Prostate gland (tissue), 2 donors: Measurements from ENCODE around the gene FCER2. TPM values are rescaled to one million over a fixed set of nuclear protein-coding genes. Genes with fewer than 3 reads are reported as not detected.

Experiments used
- DNase-seq: peaks from one replicate; pipeline ENCODE4 v3.0.0-alpha.2; 2019; ENCODE audit warnings: low spot score
- H3K27ac ChIP-seq, 2 donors: fragments of 200-600 bp; sonication (generic); 2 replicates each; pipeline ENCODE4 v1.5.1; 2017 to 2019
- H3K27me3 ChIP-seq: fragments of 200-600 bp; sonication (generic); replicated peaks from 2 replicates; pipeline ENCODE4 v1.5.1; 2019; ENCODE audit not compliant: insufficient read depth
- H3K36me3 ChIP-seq, 2 donors: fragments of 200-600 bp; sonication (generic); 1 replicate in 1 of 2; 2 replicates in 1 of 2; pipeline versions ENCODE4 v1.5.1 to v1.8.1; 2017 to 2019
- H3K4me1 ChIP-seq: fragments of 200-600 bp; sonication (generic); replicated peaks from 2 replicates; pipeline ENCODE4 v1.5.1; 2019
- H3K4me3 ChIP-seq, 2 donors: fragments of 200-600 bp; sonication (generic); 2 replicates each; pipeline ENCODE4 v1.5.1; 2017 to 2019
- H3K9me3 ChIP-seq: fragments of 200-600 bp; sonication (generic); 2 replicates; pipeline ENCODE4 v1.5.1; 2017
- POLR2A ChIP-seq: fragments of 450-650 bp; IDR thresholded peaks from one replicate; pipeline ENCODE4 v1.6.1; 2016; ENCODE audit warnings: antibody characterized with exemption, mild to moderate bottlenecking
- POLR2AphosphoS5 ChIP-seq: sonication (generic); formaldehyde crosslinking; IDR thresholded peaks from one replicate; pipeline ENCODE4 v1.6.1; 2017; ENCODE audit warnings: antibody characterized with exemption
- WGBS: methylation state at CpG from one replicate; pipeline ENCODE4 v1.1.5; 2018; 5-methylcytosine and 5-hydroxymethylcytosine counted together
- intact Hi-C: fragments of 100-400 bp; cut with DNase I; formaldehyde crosslinking; loops from one replicate; pipeline ENCODE4 v1.14.2; 2022
- total RNA-seq, 2 donors: library from RNA; depleted of rRNA; stranded (reverse); fragments of >200 nt; gene quantifications; one replicate each; pipeline ENCODE4 v1.1.0, GENCODE V29; 2016
- TF ChIP-seq, protein P1 (sequence below), 4 experiments: fragments of 200-600 bp in 2 of 4; fragments of 450-650 bp in 2 of 4; sonication (generic) in 2 of 4; IDR thresholded peaks; 1 replicate in 3 of 4; 2 replicates in 1 of 4; pipeline ENCODE4 v1.5.1; 2016 to 2019; ENCODE audit warnings: antibody characterized with exemption in 4 of 4, mild to moderate bottlenecking in 2 of 4, moderate library complexity in 2 of 4

The FCER2 gene
- total RNA-seq, 2 donors from 2014 or later, result 1.5 TPM; not detected in 1

GRCh38 chr19:7742991-7743390 lies 41.1 kb upstream of the FCER2 start:
- no peak for DNase-seq
- Histone ChIP-seq H3K27me3 (no peaks in the 10 kb centered on the region), H3K9me3 (no peaks in the 10 kb centered on the region), H3K4me3 (no peak overlapping the region), H3K36me3 (no peaks in the 10 kb centered on the region), H3K27ac (no peak overlapping the region), H3K4me1 (no peaks in the 10 kb centered on the region)
- WGBS, result 77% methylated on average over 11 of the region's 11 CpGs
- TF ChIP-seq POLR2AphosphoS5, result no peak
- intact Hi-C loops, result no loop called here

DNA sequence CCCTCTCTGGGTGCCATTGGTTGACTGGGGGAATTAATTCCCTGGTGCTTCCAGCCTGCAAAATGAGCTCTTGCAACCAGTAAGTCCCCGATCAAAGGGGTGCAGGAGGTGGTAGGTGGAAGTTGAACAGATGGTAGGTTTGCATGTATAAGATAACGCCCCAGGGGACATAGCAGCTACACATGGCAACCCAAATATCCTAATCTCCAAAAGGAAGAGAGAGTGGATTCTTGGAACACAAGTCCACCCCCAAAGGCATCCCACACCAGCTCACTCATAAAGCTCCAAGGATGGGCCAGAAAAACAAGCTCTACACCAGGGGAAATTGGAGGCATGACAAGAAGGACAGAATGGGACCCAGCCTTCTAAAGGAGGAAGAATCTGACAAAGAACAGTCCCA lies 40.6 kb upstream of the FCER2 start:
- Histone ChIP-seq H3K4me3 (no peak overlapping the region), H3K9me3 (no peaks in the 10 kb centered on the region), H3K4me1 (no peaks in the 10 kb centered on the region), H3K36me3 (no peaks in the 10 kb centered on the region), H3K27ac (no peak overlapping the region), H3K27me3 (no peaks in the 10 kb centered on the region)
- DNase-seq, result no peak
- TF ChIP-seq, protein P1, sequence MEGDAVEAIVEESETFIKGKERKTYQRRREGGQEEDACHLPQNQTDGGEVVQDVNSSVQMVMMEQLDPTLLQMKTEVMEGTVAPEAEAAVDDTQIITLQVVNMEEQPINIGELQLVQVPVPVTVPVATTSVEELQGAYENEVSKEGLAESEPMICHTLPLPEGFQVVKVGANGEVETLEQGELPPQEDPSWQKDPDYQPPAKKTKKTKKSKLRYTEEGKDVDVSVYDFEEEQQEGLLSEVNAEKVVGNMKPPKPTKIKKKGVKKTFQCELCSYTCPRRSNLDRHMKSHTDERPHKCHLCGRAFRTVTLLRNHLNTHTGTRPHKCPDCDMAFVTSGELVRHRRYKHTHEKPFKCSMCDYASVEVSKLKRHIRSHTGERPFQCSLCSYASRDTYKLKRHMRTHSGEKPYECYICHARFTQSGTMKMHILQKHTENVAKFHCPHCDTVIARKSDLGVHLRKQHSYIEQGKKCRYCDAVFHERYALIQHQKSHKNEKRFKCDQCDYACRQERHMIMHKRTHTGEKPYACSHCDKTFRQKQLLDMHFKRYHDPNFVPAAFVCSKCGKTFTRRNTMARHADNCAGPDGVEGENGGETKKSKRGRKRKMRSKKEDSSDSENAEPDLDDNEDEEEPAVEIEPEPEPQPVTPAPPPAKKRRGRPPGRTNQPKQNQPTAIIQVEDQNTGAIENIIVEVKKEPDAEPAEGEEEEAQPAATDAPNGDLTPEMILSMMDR (IDR thresholded peaks at IDR 0.05), result no peak
- no peak for TF ChIP-seq POLR2A
- no peak for TF ChIP-seq POLR2AphosphoS5
- intact Hi-C loops, result no loop called here
- WGBS, result 88% methylated on average over 2 of the region's 2 CpGs

- WGBS, result 80% methylated on average over 6 of the region's 6 CpGs
- Histone ChIP-seq H3K36me3 (no peaks in the 10 kb centered on the region), H3K4me3 (no peak overlapping the region), H3K9me3 (no peaks in the 10 kb centered on the region), H3K27me3 (no peaks in the 10 kb centered on the region), H3K27ac (no peak overlapping the region), H3K4me1 (no peaks in the 10 kb centered on the region)
- intact Hi-C loops, result no loop called here
- no peak for TF ChIP-seq POLR2A
- TF ChIP-seq, protein P1 (IDR thresholded peaks at IDR 0.05), result no peak
- no peak for TF ChIP-seq POLR2AphosphoS5
- DNase-seq, result no peak
Measured at GRCh38 chr19:7740682-7741054, 38.7 kb upstream of the FCER2 start.

GRCh38 chr19:7739801-7740681 lies 38.1 kb upstream of the FCER2 start:
- intact Hi-C loops, result no loop called here
- Histone ChIP-seq H3K9me3 (no peaks in the 10 kb centered on the region), H3K27ac (no peak overlapping the region), H3K4me3 (no peak overlapping the region), H3K4me1 (no peaks in the 10 kb centered on the region), H3K27me3 (no peaks in the 10 kb centered on the region), H3K36me3 (no peaks in the 10 kb centered on the region)
- TF ChIP-seq, protein P1 (IDR thresholded peaks at IDR 0.05), result no peak
- TF ChIP-seq POLR2A, result no peak
- TF ChIP-seq POLR2AphosphoS5, result no peak
- DNase-seq, result no peak
- 60% methylated on average over 19 of the region's 19 CpGs for WGBS

GRCh38 chr19:7739211-7739755 lies 37.4 kb upstream of the FCER2 start:
- TF ChIP-seq POLR2A (no peak), POLR2AphosphoS5 (no peak)
- TF ChIP-seq, protein P1 (IDR thresholded peaks at IDR 0.05), result no peak
- no peaks in the 10 kb centered on the region for H3K9me3 ChIP-seq
- no peak overlapping the region for H3K27ac ChIP-seq
- intact Hi-C loops, result no loop called here
- no peaks in the 10 kb centered on the region for H3K4me1 ChIP-seq
- DNase-seq, result no peak
- WGBS, result 55% methylated on average over 2 of the region's 2 CpGs
- H3K27me3 ChIP-seq, result no peaks in the 10 kb centered on the region
- H3K36me3 ChIP-seq, result no peaks in the 10 kb centered on the region
- no peak overlapping the region for H3K4me3 ChIP-seq
